Measurements from ENCODE around the gene STAT4.
A peak's percentile ranks its signal among the peaks of the same experiment; 100 is the strongest.

Gene STAT4

DNA sequence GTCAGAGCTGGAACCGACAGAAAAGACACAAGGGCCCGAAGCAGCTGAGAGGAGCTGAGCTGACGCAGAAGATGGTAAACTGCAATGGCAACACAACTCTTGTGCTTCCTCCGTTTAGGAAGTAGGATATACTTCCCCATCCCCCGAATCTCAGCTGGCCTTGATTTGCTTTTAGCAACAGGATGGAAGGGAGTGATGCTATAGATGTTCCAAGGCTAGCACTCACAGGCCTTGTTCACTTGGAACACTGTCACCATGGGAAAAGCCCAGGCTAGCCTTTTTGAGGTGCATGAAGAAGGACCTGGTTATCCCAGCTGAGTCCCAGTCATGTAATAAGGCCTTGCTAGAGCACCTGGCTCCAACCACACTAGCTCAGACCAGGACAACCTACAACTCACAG is 162.9 kb downstream of the STAT4 start:
- TF ChIP-seq, protein P1, sequence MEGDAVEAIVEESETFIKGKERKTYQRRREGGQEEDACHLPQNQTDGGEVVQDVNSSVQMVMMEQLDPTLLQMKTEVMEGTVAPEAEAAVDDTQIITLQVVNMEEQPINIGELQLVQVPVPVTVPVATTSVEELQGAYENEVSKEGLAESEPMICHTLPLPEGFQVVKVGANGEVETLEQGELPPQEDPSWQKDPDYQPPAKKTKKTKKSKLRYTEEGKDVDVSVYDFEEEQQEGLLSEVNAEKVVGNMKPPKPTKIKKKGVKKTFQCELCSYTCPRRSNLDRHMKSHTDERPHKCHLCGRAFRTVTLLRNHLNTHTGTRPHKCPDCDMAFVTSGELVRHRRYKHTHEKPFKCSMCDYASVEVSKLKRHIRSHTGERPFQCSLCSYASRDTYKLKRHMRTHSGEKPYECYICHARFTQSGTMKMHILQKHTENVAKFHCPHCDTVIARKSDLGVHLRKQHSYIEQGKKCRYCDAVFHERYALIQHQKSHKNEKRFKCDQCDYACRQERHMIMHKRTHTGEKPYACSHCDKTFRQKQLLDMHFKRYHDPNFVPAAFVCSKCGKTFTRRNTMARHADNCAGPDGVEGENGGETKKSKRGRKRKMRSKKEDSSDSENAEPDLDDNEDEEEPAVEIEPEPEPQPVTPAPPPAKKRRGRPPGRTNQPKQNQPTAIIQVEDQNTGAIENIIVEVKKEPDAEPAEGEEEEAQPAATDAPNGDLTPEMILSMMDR (IDR thresholded peaks at IDR 0.05; ENCODE audit: control insufficient read depth, insufficient read depth, low read depth, low read length, missing control alignments) = no peak
- no peak for DNase-seq (ENCODE audit: low read depth)
- no peak overlapping the region for H3K4me3 ChIP-seq (ENCODE audit: control insufficient read depth, low read depth, low read length)

DNA sequence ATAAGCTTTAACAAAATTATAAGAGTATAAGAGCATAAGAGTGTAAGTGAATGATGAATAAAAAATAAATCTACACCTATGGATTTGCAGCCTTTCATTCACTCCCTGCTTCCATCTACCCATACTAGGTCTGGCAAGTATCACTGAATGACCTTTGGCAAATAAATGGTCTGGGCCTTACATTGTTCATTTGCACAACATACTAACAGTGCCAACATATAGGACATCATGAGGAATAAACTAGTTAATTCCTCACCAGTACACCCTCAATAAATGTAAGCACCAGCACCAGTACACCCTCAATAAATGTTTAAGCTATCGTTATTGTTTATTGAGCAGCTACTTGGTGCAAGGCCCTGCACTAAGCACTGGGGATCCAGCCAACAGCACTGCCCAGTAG is 163.7 kb downstream of the STAT4 start:
- no peak overlapping the region for H3K4me3 ChIP-seq (ENCODE audit: control insufficient read depth, low read depth, low read length)
- no peak for DNase-seq (ENCODE audit: low read depth)
- TF ChIP-seq, protein P1 (IDR thresholded peaks at IDR 0.05; ENCODE audit: control insufficient read depth, insufficient read depth, low read depth, low read length, missing control alignments) = no peak

DNA sequence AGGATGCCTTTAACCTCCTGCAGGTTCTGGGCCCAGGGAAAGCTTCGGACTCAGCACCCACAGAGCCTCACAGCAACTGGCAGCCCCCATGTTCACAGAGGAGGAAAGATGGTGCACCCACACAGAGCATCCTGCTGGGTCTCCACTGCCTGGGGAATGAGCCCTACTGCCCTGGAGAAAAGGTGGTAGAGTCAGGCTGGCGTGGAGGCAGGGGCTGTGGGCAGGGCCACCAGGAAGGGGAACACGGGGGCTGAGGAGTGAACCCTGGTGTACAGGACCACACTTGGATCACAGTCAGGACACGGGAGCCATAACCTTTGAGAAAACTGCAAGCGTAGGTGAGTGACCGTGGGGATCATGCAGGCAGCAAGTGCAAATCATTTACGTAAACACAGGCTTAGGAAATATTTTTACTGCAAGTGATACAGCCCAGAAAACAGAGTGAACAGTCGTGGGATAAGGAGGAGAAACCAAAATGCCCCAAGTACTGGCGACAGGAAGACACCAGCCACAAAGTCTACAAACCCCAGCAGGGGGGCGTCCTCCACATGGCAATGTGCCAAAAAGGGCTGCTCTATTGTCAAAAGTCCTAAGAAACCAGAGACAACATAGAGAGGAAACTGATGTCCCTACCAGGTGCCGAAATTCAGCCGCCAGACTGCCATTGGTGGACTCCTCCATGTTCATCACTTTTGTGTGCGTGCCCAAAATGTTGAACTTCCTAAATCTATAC is 164.4 kb downstream of the STAT4 start:
- H3K4me3 ChIP-seq (ENCODE audit: control insufficient read depth, low read depth, low read length) = no peak overlapping the region
- TF ChIP-seq, protein P1 (IDR thresholded peaks at IDR 0.05; ENCODE audit: control insufficient read depth, insufficient read depth, low read depth, low read length, missing control alignments) = no peak
- DNase-seq (ENCODE audit: low read depth) = no peak

DNA sequence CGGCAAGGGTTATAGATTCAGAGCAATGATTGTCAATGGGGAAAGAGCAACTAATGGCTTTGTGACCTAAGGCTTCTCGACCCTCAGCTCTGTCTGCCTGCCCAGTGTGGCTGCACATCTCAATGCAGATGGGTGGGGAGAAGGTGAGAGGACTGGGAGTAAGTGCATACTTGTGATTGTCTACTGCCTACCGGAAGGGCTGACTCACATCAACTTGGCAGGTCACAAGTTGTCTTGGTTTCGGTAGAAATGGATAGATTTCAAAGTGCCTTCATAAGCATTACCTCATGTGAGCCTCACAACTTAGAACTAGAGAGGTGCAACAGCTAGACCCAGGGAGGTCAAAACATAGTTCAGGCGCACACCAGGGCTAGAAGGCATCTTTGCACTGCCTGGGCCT is 166.2 kb downstream of the STAT4 start:
- peak; percentile 41 for DNase-seq (ENCODE audit: low read depth)
- TF ChIP-seq, protein P1 (IDR thresholded peaks at IDR 0.05; ENCODE audit: control insufficient read depth, insufficient read depth, low read depth, low read length, missing control alignments) = no peak
- no peak overlapping the region for H3K4me3 ChIP-seq (ENCODE audit: control insufficient read depth, low read depth, low read length)

DNA sequence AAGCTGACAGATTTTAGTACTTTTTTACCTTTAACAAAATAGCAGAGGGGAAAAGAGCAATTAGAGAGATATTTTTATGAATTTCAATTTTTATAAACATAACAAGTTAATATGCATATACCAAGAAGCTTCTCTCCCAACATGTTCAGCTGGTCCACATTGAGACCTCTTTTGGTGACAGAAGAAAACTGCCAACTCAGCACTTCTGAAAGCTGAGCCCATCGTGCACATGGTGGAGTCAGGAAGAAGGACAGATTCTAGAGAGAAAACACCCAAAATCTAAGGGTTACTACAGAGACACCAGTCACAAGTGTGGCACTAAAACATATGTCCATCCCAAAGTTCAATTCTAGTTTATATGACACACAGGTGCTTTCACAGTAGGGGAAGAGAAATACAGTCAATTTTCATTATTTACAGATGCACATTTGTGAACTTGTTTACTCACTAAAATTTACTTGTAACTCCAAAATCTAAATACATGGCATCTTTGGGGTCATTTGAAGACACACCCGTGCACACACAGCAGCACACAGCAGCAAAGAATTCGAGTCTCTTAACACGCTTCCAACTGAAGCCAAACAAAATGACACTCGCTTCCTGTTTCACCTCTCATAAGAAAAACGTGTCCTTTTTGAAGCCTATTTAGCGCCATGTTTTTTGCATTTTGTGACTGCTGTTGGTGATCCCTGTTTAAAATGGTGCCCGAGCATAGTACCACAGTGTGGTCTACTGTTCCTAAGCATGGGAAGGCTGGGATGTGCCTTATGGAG is 168.3 kb downstream of the STAT4 start:
- no peak overlapping the region for H3K4me3 ChIP-seq (ENCODE audit: control insufficient read depth, low read depth, low read length)
- TF ChIP-seq, protein P1 (IDR thresholded peaks at IDR 0.05; ENCODE audit: control insufficient read depth, insufficient read depth, low read depth, low read length, missing control alignments) = no peak
- no peak for DNase-seq (ENCODE audit: low read depth)

DNA sequence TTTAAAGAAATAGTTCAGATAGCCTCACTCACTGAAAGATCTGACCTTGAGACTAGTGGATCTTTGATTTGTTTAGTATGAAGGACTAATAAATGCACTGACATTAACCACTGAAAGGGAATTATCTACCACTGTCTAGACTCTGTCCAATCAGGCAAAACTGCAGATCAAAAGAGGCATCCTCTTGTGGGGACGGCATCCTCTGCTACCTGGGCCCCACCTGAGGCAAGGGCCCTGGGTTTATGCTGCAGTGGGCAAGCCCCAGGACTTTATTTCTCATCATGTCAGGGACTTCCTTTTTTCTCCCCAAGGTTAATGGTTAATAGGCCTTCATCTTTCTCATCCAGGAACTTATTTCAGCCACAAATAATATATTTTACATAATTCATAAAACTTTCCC is 169.1 kb downstream of the STAT4 start:
- H3K4me3 ChIP-seq (ENCODE audit: control insufficient read depth, low read depth, low read length) = no peak overlapping the region
- no peak for DNase-seq (ENCODE audit: low read depth)
- TF ChIP-seq, protein P1 (IDR thresholded peaks at IDR 0.05; ENCODE audit: control insufficient read depth, insufficient read depth, low read depth, low read length, missing control alignments) = no peak

Data from AG09309 (cell line).